ENCODE measurements around the gene GMFB.

DNA sequence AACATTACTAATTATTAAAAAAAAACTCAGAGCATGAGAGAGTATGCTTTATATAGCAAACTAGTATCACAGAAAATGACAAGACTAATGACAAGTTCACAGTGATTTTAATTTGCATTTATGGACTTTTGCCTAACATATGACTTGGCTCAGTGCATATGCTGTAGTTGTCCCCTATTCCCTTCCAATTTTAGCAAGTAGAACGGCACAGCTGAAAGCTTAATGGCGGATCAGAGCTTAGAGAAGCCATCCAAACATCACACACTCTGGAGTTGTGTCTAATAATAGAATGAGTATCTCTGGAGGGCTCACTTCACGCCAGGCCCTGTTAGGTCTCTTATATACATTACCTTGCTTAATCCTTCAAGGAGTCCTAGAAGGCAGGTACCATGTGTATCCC, 60.9 kb downstream of the GMFB start:
- TF ChIP-seq, protein P1, sequence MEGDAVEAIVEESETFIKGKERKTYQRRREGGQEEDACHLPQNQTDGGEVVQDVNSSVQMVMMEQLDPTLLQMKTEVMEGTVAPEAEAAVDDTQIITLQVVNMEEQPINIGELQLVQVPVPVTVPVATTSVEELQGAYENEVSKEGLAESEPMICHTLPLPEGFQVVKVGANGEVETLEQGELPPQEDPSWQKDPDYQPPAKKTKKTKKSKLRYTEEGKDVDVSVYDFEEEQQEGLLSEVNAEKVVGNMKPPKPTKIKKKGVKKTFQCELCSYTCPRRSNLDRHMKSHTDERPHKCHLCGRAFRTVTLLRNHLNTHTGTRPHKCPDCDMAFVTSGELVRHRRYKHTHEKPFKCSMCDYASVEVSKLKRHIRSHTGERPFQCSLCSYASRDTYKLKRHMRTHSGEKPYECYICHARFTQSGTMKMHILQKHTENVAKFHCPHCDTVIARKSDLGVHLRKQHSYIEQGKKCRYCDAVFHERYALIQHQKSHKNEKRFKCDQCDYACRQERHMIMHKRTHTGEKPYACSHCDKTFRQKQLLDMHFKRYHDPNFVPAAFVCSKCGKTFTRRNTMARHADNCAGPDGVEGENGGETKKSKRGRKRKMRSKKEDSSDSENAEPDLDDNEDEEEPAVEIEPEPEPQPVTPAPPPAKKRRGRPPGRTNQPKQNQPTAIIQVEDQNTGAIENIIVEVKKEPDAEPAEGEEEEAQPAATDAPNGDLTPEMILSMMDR (IDR thresholded peaks at IDR 0.05) = no peak
- no peak for TF ChIP-seq POLR2A (IDR thresholded peaks at IDR 0.05)
